OCI-LY3 (cell line): ENCODE data around the gene GAB2.

Experiments
- EZH2phosphoT487 ChIP-seq: fragments of 200-600 bp; shearing (Covaris generic); IDR thresholded peaks from 2 replicates; pipeline ENCODE4 v1.6.1; 2018; ENCODE audit warnings: antibody characterized with exemption, mixed run types, low read depth
- TF ChIP-seq, protein P1 (sequence below): fragments of 200-600, 300-600 bp; sonication (generic); IDR thresholded peaks from 2 replicates; pipeline ENCODE4 v1.5.1; 2014; ENCODE audit warnings: antibody characterized with exemption, low read length, low read depth

DNA sequence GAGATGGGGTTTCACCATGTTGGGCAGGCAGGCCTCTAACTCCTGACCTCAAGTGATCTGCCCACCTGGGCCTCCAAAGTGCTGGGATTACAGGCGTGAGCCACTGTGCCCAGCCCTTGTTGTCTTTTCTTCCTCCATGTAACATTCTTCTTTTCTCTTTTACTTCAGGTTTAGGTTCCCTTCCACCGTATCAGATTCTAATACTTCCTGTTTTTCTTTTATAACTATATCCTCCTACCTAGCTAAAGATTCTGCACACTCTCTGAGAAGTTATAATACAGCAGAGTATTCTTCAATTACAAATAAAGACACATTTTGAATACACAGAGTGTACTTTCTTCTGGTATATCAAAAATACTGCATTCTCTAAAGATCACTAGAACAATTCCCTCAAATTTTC is 33.2 kb upstream of the GAB2 start:
- TF ChIP-seq, protein P1, sequence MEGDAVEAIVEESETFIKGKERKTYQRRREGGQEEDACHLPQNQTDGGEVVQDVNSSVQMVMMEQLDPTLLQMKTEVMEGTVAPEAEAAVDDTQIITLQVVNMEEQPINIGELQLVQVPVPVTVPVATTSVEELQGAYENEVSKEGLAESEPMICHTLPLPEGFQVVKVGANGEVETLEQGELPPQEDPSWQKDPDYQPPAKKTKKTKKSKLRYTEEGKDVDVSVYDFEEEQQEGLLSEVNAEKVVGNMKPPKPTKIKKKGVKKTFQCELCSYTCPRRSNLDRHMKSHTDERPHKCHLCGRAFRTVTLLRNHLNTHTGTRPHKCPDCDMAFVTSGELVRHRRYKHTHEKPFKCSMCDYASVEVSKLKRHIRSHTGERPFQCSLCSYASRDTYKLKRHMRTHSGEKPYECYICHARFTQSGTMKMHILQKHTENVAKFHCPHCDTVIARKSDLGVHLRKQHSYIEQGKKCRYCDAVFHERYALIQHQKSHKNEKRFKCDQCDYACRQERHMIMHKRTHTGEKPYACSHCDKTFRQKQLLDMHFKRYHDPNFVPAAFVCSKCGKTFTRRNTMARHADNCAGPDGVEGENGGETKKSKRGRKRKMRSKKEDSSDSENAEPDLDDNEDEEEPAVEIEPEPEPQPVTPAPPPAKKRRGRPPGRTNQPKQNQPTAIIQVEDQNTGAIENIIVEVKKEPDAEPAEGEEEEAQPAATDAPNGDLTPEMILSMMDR = no peak
- TF ChIP-seq EZH2phosphoT487 = no peak
